A673 (cell line): ENCODE measurements around the gene SEPSECS. TPM values are rescaled to one million over a fixed set of nuclear protein-coding genes. Genes with fewer than 3 reads are reported as not detected.

ENCODE experiments used
- BruUV-seq: library from RNA; stranded (reverse); fragments of 400-500 nt; replicated peaks from 2 replicates; lab custom pipeline; 2021; lab: Mats Ljungman, UMichigan
- CTCF ChIA-PET: fragments of 300-600 bp; sonication (Branson Sonifier 250); formaldehyde crosslinking; loops from one replicate; lab custom pipeline; 2022; ENCODE audit warnings: antibody characterized with exemption; lab: Charles Lee
- POLR2A ChIA-PET: fragments of 300-600 bp; sonication (Branson Sonifier 250); formaldehyde crosslinking; loops from one replicate; lab custom pipeline; 2022; ENCODE audit warnings: antibody characterized with exemption; ENCODE audit not compliant: low non-redundant PET; lab: Charles Lee
- DNase-seq: peaks from one replicate; pipeline ENCODE4 v3.0.0-alpha.2; 2015; ENCODE audit warnings: low spot score
- H3K27ac ChIP-seq: fragments of 200-600 bp; sonication (generic); 2 replicates; pipeline ENCODE4 v1.5.1; 2016; ENCODE audit warnings: mixed run types, low read depth, mild to moderate bottlenecking, mixed read lengths, antibody characterized with exemption, low read length; ENCODE audit not compliant: poor library complexity, severe bottlenecking
- H3K27me3 ChIP-seq: fragments of 200-600 bp; sonication (generic); replicated peaks from 2 replicates; pipeline ENCODE4 v1.6.1; 2017; ENCODE audit warnings: mixed run types, low read depth, mild to moderate bottlenecking, mixed read lengths, antibody characterized with exemption, low read length; ENCODE audit not compliant: insufficient read depth, poor library complexity
- H3K36me3 ChIP-seq: fragments of 200-600 bp; sonication (generic); 2 replicates; pipeline ENCODE4 v1.6.1; 2016; ENCODE audit warnings: mixed run types, mild to moderate bottlenecking, mixed read lengths, antibody characterized with exemption, low read length; ENCODE audit not compliant: insufficient read depth, poor library complexity, severe bottlenecking
- H3K4me1 ChIP-seq: fragments of 200-600 bp; sonication (generic); 2 replicates; pipeline ENCODE4 v1.6.1; 2017; ENCODE audit warnings: mixed run types, mild to moderate bottlenecking, mixed read lengths, antibody characterized with exemption, low read length; ENCODE audit not compliant: insufficient read depth, poor library complexity, severe bottlenecking
- H3K4me3 ChIP-seq: fragments of 200-600 bp; sonication (generic); 2 replicates; pipeline ENCODE4 v1.5.1; 2016; ENCODE audit warnings: low read depth, mixed run types, mild to moderate bottlenecking, mixed read lengths, low read length; ENCODE audit not compliant: poor library complexity, severe bottlenecking
- H3K9me3 ChIP-seq: fragments of 200-600 bp; sonication (generic); 2 replicates; pipeline ENCODE4 v1.6.1; 2016; ENCODE audit warnings: mixed run types, low read depth, mild to moderate bottlenecking, mixed read lengths, antibody characterized with exemption, low read length; ENCODE audit not compliant: poor library complexity, severe bottlenecking
- EZH2 ChIP-seq: fragments of 200-600 bp; sonication (generic); IDR thresholded peaks from 2 replicates; pipeline ENCODE4 v1.6.1; 2017; ENCODE audit warnings: borderline replicate concordance, low read depth, mild to moderate bottlenecking, mixed read lengths, antibody characterized with exemption, low read length; ENCODE audit not compliant: poor library complexity, severe bottlenecking
- intact Hi-C: fragments of 100-400 bp; cut with micrococcal nuclease; formaldehyde crosslinking; loops from one replicate; pipeline ENCODE4 v1.10.0; 2022; ENCODE audit not compliant: unreplicated experiment
- total RNA-seq: library from RNA; stranded (reverse); gene quantifications from 2 replicates; pipeline ENCODE4 v1.2.3, GENCODE V29; 2021
- TF ChIP-seq, protein P1 (sequence below): fragments of 300-800, 200-600 bp; sonication (generic); conservative IDR thresholded peaks from 2 replicates; pipeline ENCODE4 v1.5.1; 2017; ENCODE audit warnings: low read depth, mild to moderate bottlenecking, antibody characterized with exemption, low read length, moderate library complexity, mixed read lengths

The SEPSECS gene
- total RNA-seq, 1 experiment from 2014 or later, result 11.6 TPM

DNA sequence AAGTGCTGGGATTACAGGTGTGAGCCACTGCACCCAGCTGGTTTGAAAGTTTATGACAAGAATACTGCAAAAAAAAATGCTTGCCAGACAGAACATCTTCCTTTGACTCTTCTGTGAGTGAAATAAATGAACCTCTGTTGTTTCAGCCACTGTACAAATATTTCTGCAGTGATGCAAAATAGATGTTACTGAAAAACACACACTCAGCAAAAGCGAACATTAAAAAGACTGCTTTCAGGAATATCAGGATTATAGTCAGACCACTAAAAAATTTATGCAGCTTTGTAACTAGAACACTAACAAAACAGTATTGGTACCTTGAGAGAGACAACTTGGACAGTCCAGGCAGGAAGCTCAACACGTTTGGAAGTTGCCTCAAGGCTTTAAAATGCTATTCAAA lies 16.9 kb upstream of the SEPSECS start:
- Histone ChIP-seq H3K4me1 (no peaks in the 10 kb centered on the region), H3K36me3 (no peaks in the 10 kb centered on the region), H3K27me3 (no peaks in the 10 kb centered on the region), H3K9me3 (no peaks in the 10 kb centered on the region), H3K27ac (no peak overlapping the region), H3K4me3 (no peak overlapping the region)
- BruUV-seq, result no TSS peak
- intact Hi-C loops, result no loop called here
- DNase-seq, result no peak
- POLR2A ChIA-PET, result no interaction called here
- TF ChIP-seq EZH2, result no peak
- TF ChIP-seq, protein P1, sequence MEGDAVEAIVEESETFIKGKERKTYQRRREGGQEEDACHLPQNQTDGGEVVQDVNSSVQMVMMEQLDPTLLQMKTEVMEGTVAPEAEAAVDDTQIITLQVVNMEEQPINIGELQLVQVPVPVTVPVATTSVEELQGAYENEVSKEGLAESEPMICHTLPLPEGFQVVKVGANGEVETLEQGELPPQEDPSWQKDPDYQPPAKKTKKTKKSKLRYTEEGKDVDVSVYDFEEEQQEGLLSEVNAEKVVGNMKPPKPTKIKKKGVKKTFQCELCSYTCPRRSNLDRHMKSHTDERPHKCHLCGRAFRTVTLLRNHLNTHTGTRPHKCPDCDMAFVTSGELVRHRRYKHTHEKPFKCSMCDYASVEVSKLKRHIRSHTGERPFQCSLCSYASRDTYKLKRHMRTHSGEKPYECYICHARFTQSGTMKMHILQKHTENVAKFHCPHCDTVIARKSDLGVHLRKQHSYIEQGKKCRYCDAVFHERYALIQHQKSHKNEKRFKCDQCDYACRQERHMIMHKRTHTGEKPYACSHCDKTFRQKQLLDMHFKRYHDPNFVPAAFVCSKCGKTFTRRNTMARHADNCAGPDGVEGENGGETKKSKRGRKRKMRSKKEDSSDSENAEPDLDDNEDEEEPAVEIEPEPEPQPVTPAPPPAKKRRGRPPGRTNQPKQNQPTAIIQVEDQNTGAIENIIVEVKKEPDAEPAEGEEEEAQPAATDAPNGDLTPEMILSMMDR, result no peak
- CTCF ChIA-PET, result no interaction called here

DNA sequence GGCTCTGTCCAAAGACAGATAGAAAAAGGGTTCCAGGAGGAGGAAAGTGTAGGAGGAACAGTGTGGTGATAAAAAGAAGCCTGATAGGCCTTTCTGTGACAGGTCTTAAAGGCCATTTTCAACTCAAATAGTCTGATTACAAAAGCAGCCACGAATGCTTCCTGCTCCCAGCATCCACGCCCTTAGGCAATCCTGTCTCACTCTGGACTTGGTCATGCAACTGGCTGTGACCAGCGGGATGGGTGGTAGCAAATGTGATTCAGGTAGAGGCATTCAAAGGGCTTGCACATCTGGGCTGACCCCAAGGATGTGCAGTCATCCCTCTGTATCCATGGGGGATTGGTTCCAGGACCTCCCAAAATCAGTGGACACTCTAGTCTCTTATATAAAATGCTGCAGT lies 14.4 kb upstream of the SEPSECS start:
- H3K36me3 ChIP-seq, result no peaks in the 10 kb centered on the region
- intact Hi-C loops, result no loop called here
- BruUV-seq, result no TSS peak
- H3K27me3 ChIP-seq, result no peaks in the 10 kb centered on the region
- DNase-seq, result no peak
- no peak overlapping the region for H3K27ac ChIP-seq
- no peak overlapping the region for H3K4me3 ChIP-seq
- ChIA-PET POLR2A (no interaction called here), CTCF (no interaction called here)
- no peak for TF ChIP-seq EZH2
- TF ChIP-seq, protein P1, result no peak
- H3K9me3 ChIP-seq, result no peaks in the 10 kb centered on the region
- no peaks in the 10 kb centered on the region for H3K4me1 ChIP-seq

DNA sequence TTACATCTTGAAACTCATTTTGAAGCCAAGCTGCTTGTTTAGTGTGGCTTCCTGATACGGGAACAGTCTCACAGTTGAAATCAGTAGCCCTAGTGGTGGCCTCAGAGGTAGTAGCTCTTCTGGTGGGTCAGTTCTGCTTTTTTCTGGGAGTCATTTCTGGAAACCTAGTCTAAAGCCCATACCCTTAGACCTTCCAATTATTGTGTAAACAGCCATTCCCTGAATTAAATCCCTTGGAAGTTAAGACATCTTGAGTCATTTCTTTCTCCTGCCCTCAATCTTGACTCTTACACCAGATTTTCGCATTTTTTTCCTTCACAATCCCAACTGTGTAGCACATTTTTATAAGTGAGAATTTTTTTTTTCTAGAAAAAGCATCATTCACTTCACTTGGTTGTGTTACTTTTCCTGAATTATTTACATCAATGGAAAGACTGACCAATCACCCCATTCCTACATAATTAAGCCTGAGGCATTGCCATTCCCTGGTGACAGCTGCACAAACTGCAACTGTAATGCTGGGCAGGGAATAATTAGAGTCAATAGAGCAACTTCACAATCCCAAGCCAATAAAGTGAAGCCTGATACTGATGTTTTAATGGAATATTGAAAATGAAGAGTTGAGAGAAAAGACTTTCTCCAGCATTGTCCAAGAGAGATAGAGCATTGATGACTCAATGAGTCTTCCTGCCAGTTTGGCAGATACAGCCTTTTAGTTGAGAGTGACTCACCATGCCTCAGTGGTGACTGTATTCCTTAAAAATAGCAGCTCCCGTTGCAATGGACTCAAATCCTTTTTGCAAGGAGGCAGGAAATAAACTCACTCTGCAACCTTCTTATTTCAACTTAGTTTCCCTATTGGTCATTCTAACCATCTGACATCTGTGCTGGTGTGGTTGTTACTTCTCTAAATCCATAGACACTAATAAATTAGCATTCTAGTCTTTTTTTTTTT lies 13.0 kb upstream of the SEPSECS start:
- Histone ChIP-seq H3K4me1 (no peaks in the 10 kb centered on the region), H3K36me3 (no peaks in the 10 kb centered on the region), H3K9me3 (no peaks in the 10 kb centered on the region), H3K27ac (no peak overlapping the region), H3K27me3 (no peaks in the 10 kb centered on the region), H3K4me3 (no peak overlapping the region)
- intact Hi-C loops, result no loop called here
- BruUV-seq, result no TSS peak
- peak; percentile 74 for DNase-seq
- POLR2A ChIA-PET, result no interaction called here
- CTCF ChIA-PET, result interaction anchor here (1.0 kb wide), 1 partner anchor 14 kb away, joined by 3 read pairs; no protein-coding TSS in a partner anchor
- no peak for TF ChIP-seq EZH2
